ENCODE results near the gene NAT14.

DNA sequence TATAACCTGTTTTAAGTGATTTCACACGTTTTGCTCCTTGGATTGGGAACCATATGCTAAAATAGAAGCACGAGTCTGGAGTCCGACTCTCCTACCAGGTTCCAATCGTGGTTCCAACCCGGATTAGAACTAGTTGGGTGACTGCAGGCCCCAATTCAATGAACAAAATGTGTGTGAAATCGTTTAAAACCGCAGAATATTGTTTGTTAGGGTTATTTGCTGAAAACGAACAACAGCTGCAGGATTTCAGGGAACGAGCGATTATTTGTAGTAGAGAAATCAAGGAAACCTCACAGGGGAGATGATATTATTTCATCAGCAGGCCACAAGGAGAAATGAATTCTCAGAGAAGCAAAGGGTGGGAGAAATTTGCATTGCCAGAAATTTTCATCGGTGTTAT is 20.0 kb downstream of the NAT14 start:
- TF ChIP-seq, protein P1, sequence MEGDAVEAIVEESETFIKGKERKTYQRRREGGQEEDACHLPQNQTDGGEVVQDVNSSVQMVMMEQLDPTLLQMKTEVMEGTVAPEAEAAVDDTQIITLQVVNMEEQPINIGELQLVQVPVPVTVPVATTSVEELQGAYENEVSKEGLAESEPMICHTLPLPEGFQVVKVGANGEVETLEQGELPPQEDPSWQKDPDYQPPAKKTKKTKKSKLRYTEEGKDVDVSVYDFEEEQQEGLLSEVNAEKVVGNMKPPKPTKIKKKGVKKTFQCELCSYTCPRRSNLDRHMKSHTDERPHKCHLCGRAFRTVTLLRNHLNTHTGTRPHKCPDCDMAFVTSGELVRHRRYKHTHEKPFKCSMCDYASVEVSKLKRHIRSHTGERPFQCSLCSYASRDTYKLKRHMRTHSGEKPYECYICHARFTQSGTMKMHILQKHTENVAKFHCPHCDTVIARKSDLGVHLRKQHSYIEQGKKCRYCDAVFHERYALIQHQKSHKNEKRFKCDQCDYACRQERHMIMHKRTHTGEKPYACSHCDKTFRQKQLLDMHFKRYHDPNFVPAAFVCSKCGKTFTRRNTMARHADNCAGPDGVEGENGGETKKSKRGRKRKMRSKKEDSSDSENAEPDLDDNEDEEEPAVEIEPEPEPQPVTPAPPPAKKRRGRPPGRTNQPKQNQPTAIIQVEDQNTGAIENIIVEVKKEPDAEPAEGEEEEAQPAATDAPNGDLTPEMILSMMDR (conservative IDR thresholded peaks at IDR 0.05; ENCODE audit: low read length) = no peak
- no peak for TF ChIP-seq EZH2phosphoT487 (IDR thresholded peaks at IDR 0.05; ENCODE audit: borderline replicate concordance, low read depth, low read length)

All from OCI-LY7 (cell line).